Measurements from ENCODE around the gene SLC28A1. TPM values are rescaled to one million over a fixed set of nuclear protein-coding genes. Genes with fewer than 3 reads are reported as not detected.
A peak's percentile ranks its signal among the peaks of the same experiment; 100 is the strongest.

The SLC28A1 gene
- total and polyA plus RNA-seq, 8 donors, result 0.08 to 0.23 (median 0.14) TPM; not detected in 3

DNA sequence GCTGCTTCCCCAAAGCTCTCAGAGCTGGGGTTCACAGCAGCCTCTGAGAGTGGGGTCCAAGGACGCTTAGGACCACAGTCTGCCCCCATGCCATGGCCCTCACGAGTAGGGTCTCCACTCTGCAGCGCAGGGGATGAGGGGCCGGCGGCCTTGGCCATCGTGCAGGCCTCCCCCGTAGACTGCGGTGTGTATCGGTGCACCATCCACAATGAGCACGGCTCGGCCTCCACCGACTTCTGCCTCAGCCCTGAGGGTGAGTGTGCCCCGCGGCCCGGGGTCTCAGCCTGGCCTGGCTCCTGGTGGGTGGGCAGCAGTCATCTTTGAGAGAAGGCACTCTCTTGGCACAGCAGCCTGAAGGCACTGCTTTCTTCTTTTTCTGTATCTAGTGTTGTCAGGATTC lies 24.8 kb upstream of the SLC28A1 start:
- DNase-seq, result peak in 1 of 4 donors; percentile 71
- Histone ChIP-seq H3K36me3 (peaks cover 0 to 8% of the 10 kb centered on the region in 2 donors), H3K9me3 (no peaks in the 10 kb centered on the region), H3K27ac (peak overlapping the region in 1 of 2 donors; percentile 54), H3K27me3 (no peaks in the 10 kb centered on the region), H3K4me3 (no peak overlapping the region), H3K4me1 (peaks cover 0 to 4% of the 10 kb centered on the region in 2 donors)
- intact Hi-C loops (cut with DNase I), result no loop called here
- ATAC-seq, result no peak
- TF ChIP-seq, protein P1, sequence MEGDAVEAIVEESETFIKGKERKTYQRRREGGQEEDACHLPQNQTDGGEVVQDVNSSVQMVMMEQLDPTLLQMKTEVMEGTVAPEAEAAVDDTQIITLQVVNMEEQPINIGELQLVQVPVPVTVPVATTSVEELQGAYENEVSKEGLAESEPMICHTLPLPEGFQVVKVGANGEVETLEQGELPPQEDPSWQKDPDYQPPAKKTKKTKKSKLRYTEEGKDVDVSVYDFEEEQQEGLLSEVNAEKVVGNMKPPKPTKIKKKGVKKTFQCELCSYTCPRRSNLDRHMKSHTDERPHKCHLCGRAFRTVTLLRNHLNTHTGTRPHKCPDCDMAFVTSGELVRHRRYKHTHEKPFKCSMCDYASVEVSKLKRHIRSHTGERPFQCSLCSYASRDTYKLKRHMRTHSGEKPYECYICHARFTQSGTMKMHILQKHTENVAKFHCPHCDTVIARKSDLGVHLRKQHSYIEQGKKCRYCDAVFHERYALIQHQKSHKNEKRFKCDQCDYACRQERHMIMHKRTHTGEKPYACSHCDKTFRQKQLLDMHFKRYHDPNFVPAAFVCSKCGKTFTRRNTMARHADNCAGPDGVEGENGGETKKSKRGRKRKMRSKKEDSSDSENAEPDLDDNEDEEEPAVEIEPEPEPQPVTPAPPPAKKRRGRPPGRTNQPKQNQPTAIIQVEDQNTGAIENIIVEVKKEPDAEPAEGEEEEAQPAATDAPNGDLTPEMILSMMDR (IDR thresholded peaks at IDR 0.05), result no peak

DNA sequence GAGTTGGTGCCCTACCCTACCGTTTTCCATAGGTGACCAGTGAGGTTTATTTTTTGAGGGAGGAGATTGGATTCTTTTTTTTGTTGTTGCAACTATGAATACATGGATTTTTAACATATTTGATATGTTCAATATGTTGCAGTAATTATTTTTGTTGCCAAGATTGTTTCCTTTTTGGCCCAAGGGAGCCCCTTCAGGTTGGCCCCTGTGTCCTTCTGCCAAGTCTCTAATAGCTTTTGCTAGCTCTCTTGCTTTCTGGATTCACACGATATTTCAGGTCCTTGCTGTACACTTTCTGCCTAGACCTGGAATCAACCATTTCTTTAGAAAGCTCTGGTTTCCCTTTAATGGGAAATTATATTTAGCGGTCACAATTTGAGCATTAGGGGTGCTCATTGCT lies 22.7 kb upstream of the SLC28A1 start:
- Histone ChIP-seq H3K9me3 (no peaks in the 10 kb centered on the region), H3K4me1 (peaks cover 0 to 4% of the 10 kb centered on the region in 2 donors), H3K27ac (no peak overlapping the region), H3K27me3 (no peaks in the 10 kb centered on the region), H3K4me3 (no peak overlapping the region), H3K36me3 (peaks cover 0 to 4% of the 10 kb centered on the region in 2 donors)
- intact Hi-C loops (cut with DNase I), result no loop called here
- DNase-seq (no peak), ATAC-seq (no peak)
- TF ChIP-seq, protein P1 (IDR thresholded peaks at IDR 0.05), result no peak

DNA sequence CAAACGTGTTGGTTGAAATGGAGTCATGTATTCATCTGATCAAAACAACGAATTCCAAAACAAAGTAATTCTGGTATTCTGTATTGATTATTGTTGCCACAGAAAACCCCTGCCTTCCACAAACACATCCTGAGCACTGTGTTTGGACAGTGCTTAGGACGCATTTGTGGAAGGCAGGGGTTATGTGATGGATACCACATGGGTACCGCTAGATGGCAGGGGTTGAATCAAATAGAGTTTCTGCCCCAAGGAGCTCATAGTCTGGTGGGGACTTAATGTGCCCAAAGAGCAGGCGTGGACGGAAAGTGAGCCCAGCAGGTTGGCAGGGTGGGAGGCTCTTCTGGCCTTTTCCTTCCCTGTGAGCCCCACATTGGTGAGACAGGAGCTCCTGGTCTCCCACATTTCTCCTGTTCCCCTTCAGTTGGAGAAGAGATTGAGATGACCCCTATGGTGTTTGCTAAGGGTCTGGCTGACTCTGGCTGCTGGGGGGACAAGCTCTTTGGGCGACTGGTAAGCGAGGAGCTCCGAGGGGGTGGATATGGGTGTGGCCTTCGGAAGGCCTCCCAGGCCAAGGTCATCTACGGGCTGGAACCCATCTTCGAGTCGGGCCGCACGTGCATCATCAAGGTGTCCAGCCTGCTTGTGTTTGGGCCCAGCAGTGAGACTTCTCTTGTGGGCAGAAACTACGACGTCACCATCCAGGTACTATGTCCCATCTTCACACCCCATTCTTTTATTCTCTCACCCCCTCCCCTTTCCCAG lies 22.1 kb upstream of the SLC28A1 start:
- Histone ChIP-seq H3K27ac (no peak overlapping the region), H3K4me1 (peaks cover 0 to 4% of the 10 kb centered on the region in 2 donors), H3K4me3 (no peak overlapping the region), H3K27me3 (no peaks in the 10 kb centered on the region), H3K9me3 (no peaks in the 10 kb centered on the region), H3K36me3 (no peaks in the 10 kb centered on the region)
- intact Hi-C loops (cut with DNase I), result no loop called here
- TF ChIP-seq, protein P1 (IDR thresholded peaks at IDR 0.05), result no peak
- no peak for DNase-seq
- ATAC-seq, result no peak

DNA sequence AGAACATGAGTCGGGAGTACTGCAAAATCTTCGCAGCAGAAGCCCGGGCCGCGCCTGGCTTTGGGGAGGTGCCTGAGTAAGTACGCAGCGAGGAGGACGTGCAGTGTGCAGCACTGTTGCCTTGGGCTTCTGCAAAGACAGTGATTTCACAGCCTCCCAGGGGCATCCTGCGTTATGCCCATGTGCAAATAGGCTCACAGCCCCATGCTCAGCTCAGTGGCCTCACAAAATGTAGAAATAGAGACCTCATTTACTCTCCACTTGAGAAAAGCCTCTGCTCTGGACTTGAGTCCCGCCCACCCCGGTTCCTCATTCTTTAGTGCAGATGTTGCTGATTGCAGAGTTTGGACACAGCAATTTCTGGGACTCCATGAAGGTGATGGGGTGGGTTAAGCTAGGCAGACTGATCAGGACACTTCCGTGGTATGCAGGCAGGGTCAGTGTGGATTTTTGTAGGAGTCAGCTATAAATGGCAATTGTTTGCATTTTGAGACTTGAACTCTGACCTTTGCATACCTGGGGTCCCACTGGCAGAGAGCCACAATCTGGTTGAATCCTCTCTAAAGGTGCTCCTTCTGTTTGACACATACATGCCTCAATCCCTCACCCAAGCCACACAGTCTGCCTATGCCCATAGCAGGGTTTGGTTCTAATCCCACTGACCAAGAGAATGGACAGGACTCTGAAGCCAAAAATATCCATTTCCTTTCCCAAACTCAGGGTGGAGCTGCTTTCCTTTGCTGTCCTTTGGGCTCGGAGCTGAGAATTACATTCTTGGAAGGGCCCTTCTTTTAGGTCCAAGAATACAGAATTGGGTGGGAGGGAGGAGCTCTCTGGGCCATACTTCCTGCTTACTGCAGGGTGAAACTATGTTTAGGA lies 20.7 kb upstream of the SLC28A1 start:
- H3K27me3 ChIP-seq, result no peaks in the 10 kb centered on the region
- no peak for DNase-seq
- peaks cover 0 to 4% of the 10 kb centered on the region in 2 donors for H3K4me1 ChIP-seq
- H3K9me3 ChIP-seq, result no peaks in the 10 kb centered on the region
- intact Hi-C loops (cut with DNase I), result no loop called here
- no peak for ATAC-seq
- H3K4me3 ChIP-seq, result no peak overlapping the region
- H3K36me3 ChIP-seq, result peaks cover 0 to 7% of the 10 kb centered on the region in 2 donors
- TF ChIP-seq, protein P1 (IDR thresholded peaks at IDR 0.05), result no peak
- no peak overlapping the region for H3K27ac ChIP-seq

DNA sequence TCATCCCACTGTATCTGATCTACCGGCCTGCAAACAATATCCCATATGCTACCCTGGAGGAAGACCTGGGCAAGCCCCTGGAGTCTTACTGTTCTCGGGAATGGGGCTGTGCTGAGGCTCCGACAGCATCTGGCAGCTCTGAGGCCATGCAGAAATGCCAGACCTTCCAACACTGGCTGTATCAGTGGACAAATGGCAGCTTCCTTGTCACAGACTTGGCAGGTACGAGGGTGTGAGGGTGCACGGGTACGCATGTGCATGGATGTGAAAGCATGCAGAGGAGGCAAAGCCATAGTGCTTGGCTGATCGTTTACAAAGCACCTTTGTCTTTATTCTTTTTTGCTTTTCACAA lies 20.0 kb upstream of the SLC28A1 start:
- H3K27ac ChIP-seq, result no peak overlapping the region
- DNase-seq (no peak), ATAC-seq (no peak)
- intact Hi-C loops (cut with DNase I), result no loop called here
- H3K36me3 ChIP-seq, result peaks cover 0 to 7% of the 10 kb centered on the region in 2 donors
- H3K4me3 ChIP-seq, result no peak overlapping the region
- H3K9me3 ChIP-seq, result no peaks in the 10 kb centered on the region
- no peaks in the 10 kb centered on the region for H3K27me3 ChIP-seq
- H3K4me1 ChIP-seq, result peaks cover 0 to 4% of the 10 kb centered on the region in 2 donors
- TF ChIP-seq, protein P1 (IDR thresholded peaks at IDR 0.05), result no peak
